GM12878 (cell line): Measurements from ENCODE around the gene NRXN3.

Source experiments
- EZH2 ChIP-seq: IDR thresholded peaks from 2 replicates; pipeline ENCODE4 v1.6.1; 2012; ENCODE audit warnings: low read depth, mild to moderate bottlenecking, control low read depth, inconsistent platforms, low read length, borderline replicate concordance; ENCODE audit not compliant: control insufficient read depth
- POLR2A ChIP-seq: IDR thresholded peaks from 2 replicates; pipeline ENCODE4 v1.6.1; 2011; ENCODE audit warnings: low read depth, mild to moderate bottlenecking, low read length
- YY1 ChIP-seq: IDR thresholded peaks from 2 replicates; pipeline ENCODE4 v1.6.1; 2011; ENCODE audit warnings: low read depth, mild to moderate bottlenecking, low read length
- TF ChIP-seq, protein P1 (sequence below), 3 experiments: IDR thresholded peaks in 2 of 3; conservative IDR thresholded peaks in 1 of 3; 2 replicates each; pipeline ENCODE4 v1.5.1; 2011; ENCODE audit warnings: low read depth in 3 of 3, low read length in 3 of 3, mild to moderate bottlenecking in 3 of 3, control low read depth in 2 of 3, moderate library complexity in 2 of 3, inconsistent platforms in 1 of 3, mixed read lengths in 1 of 3; ENCODE audit not compliant: control insufficient read depth in 2 of 3, insufficient read depth in 1 of 3; ENCODE audit errors: extremely low read depth in 1 of 3

DNA sequence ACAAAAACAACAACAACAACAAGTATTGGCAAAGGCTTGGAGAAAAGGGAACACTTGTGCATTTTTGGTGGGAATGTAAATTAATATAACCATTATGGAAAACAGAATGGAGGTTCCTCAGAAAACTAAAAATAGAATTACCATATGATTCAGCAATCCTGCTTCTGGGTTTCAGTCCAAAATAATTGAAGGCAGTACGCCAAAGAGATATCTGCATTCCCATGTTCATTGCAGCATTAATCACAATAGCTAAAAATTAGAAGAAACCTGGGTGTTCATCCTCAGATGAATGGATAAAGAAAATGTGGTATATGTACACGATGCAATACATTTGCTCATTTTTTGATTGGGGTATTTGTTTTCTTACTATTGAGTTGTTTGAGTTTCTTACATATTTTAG lies 813.0 kb downstream of the NRXN3 start:
- TF ChIP-seq EZH2 (no peak), POLR2A (no peak), YY1 (no peak)
- TF ChIP-seq, protein P1, sequence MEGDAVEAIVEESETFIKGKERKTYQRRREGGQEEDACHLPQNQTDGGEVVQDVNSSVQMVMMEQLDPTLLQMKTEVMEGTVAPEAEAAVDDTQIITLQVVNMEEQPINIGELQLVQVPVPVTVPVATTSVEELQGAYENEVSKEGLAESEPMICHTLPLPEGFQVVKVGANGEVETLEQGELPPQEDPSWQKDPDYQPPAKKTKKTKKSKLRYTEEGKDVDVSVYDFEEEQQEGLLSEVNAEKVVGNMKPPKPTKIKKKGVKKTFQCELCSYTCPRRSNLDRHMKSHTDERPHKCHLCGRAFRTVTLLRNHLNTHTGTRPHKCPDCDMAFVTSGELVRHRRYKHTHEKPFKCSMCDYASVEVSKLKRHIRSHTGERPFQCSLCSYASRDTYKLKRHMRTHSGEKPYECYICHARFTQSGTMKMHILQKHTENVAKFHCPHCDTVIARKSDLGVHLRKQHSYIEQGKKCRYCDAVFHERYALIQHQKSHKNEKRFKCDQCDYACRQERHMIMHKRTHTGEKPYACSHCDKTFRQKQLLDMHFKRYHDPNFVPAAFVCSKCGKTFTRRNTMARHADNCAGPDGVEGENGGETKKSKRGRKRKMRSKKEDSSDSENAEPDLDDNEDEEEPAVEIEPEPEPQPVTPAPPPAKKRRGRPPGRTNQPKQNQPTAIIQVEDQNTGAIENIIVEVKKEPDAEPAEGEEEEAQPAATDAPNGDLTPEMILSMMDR (IDR thresholded peaks at IDR 0.05 in 2 of 3, conservative IDR thresholded peaks at IDR 0.05 in 1 of 3; ENCODE audit: control insufficient read depth in 2 of 3, extremely low read depth in 1 of 3, insufficient read depth in 1 of 3, low read depth in 3 of 3, low read length in 3 of 3), result no peak
